ENCODE data around the gene NRK.
"Not testable (repeated sequence)": the region's sequence is repeated elsewhere in the genome, so short reads cannot be mapped to it uniquely, and the experiment has no call there.

The NRK gene, protein sequence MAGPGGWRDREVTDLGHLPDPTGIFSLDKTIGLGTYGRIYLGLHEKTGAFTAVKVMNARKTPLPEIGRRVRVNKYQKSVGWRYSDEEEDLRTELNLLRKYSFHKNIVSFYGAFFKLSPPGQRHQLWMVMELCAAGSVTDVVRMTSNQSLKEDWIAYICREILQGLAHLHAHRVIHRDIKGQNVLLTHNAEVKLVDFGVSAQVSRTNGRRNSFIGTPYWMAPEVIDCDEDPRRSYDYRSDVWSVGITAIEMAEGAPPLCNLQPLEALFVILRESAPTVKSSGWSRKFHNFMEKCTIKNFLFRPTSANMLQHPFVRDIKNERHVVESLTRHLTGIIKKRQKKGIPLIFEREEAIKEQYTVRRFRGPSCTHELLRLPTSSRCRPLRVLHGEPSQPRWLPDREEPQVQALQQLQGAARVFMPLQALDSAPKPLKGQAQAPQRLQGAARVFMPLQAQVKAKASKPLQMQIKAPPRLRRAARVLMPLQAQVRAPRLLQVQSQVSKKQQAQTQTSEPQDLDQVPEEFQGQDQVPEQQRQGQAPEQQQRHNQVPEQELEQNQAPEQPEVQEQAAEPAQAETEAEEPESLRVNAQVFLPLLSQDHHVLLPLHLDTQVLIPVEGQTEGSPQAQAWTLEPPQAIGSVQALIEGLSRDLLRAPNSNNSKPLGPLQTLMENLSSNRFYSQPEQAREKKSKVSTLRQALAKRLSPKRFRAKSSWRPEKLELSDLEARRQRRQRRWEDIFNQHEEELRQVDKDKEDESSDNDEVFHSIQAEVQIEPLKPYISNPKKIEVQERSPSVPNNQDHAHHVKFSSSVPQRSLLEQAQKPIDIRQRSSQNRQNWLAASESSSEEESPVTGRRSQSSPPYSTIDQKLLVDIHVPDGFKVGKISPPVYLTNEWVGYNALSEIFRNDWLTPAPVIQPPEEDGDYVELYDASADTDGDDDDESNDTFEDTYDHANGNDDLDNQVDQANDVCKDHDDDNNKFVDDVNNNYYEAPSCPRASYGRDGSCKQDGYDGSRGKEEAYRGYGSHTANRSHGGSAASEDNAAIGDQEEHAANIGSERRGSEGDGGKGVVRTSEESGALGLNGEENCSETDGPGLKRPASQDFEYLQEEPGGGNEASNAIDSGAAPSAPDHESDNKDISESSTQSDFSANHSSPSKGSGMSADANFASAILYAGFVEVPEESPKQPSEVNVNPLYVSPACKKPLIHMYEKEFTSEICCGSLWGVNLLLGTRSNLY (N-terminal part only)

GRCh38 chrX:105822138-105823091, at the start of gene NRK:
TSS of gene NRK (plus strand) at chrX:105822539. CDS start at chrX:105822846, 307 bp downstream.
- in situ Hi-C loops (cut with MboI; ENCODE audit: low sequenced_read_pairs) = no loop called here

GRCh38 chrX:105773801-105774200, 48.5 kb upstream of the NRK start:
- in situ Hi-C loops (cut with MboI; ENCODE audit: low sequenced_read_pairs) = no loop called here

DNA sequence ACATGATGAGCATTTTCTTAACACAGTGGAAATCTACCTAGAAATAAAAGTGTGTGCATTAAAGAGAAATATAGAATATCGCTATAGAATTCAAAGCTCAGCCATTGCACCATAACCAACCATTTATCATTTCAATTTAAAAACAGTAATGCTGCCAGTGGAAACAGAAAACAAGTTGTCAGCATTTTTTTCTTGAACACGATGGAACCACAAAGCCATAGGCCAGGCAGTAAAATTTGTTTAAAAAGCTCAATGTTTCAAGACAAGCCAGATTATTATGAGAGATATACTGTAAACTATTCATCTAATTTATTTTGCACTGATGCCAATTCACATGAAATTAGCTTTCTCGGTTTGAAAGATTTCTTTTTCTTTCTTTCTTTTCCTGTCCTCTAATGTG, 46.7 kb upstream of the NRK start:
- in situ Hi-C loops (cut with MboI; ENCODE audit: low sequenced_read_pairs) = no loop called here

DNA sequence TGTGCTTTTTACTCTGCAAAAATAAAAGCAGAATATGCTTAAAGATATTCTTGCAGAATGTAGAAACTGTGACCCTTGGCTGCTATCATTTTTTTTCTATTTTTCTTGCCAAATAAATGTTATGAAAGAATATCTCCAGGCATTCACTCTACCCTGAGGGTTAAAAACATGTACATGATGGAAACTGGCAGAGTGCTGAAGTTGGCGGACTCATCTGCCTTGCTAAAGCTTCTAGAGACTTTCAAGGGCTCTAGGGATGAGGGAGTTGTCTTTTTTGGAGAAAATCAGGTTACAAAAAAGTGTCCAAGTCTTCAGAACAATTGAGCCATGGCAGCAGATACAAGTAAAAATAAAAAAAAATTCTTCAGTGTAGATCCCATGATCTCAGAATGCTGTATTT, 40.5 kb upstream of the NRK start:
- in situ Hi-C loops (cut with MboI; ENCODE audit: low sequenced_read_pairs) = no loop called here

DNA sequence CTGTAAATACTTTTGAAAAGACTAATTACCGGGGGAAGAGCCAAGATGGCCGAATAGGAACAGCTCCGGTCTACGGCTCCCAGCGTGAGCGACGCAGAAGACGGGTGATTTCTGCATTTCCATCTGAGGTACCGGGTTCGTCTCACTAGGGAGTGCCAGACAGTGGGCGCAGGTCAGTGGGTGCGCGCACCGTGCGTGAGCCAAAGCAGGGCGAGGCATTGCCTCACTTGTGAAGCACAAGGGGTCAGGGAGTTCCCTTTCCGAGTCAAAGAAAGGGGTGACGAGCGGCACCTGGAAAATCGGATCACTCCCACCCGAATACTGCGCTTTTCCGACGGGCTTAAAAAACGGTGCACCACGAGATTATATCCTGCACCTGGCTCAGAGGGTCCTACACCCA, 25.5 kb upstream of the NRK start:
- in situ Hi-C loops (cut with MboI; ENCODE audit: low sequenced_read_pairs) = not testable (repeated sequence)

DNA sequence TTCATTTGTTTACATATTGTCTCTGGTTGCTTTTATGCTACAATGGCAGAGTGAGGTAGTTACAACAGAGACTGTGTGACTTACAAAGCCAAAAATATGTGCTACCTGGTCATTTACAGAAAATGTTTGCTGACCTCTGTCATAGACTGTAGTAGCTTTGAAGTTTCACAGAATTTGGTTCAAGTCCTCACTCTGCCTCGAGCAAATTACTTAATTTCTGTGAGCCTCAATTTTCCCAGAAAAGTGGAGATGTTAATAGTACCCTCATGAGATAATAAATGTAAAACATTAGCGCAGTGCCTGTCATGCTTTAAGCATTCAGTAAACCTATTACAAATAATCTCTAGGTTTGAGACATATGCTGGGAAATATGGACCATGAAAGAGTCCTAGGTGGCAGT, 18.4 kb upstream of the NRK start:
- in situ Hi-C loops (cut with MboI; ENCODE audit: low sequenced_read_pairs) = no loop called here

GRCh38 chrX:105805655-105806054, 16.7 kb upstream of the NRK start:
- in situ Hi-C loops (cut with MboI; ENCODE audit: low sequenced_read_pairs) = not testable (repeated sequence)

DNA sequence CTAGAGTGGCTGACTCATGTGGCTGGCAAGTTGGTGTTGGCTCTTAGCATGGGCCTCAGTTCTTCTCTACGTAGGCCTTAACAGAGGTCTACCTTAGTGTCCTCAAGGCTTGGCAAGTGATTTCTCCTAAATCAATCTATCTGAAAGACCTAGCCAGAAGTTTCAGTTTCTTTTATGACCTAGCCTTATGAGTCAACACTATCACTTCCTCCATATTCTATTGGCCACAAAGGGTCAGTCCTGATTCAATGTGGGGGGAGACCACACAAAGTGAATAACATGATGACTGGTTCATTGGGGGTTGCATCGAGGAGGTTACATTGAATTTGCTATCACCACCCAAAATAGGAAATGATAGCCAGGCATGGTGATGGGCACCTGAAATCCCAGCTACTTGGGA, 5.8 kb upstream of the NRK start:
- in situ Hi-C loops (cut with MboI; ENCODE audit: low sequenced_read_pairs) = no loop called here

GRCh38 chrX:105820247-105820646, 2.1 kb upstream of the NRK start:
- in situ Hi-C loops (cut with MboI; ENCODE audit: low sequenced_read_pairs) = no loop called here

DNA sequence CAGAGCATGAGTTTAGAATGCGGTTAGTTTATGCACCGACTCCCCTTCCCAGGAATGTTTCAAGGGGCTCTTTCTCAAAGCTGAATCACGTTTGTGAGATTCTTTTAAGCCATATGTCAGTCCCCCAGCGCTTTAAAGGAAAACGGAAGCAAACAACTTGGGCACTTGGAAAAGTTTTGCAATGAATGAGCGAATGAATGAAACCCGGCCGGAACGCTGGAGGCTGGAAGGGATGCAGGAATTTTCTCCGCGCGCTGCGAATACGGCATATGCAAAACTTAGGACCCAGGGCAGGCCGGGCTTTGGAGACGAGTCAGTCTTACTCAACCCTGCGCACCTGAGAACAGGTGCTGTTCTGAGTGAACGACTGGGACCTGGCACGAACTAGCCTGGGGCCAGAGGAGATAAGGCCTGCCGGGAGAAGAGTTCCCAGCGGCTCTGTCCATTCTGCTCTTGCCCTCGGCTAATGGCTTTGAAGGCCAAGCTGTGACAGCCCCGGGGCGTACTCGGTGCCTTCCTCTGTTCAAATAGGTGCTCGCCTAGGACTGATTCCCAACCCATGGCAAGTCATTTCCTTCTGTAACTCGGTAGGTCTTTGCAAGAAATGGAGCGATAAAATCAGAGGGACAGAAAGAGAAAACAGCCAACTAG, 743 bp upstream of the NRK start:
- in situ Hi-C loops (cut with MboI; ENCODE audit: low sequenced_read_pairs) = no loop called here

GRCh38 chrX:105823092-105823455, 735 bp downstream of the NRK start:
- in situ Hi-C loops (cut with MboI; ENCODE audit: low sequenced_read_pairs) = no loop called here

DNA sequence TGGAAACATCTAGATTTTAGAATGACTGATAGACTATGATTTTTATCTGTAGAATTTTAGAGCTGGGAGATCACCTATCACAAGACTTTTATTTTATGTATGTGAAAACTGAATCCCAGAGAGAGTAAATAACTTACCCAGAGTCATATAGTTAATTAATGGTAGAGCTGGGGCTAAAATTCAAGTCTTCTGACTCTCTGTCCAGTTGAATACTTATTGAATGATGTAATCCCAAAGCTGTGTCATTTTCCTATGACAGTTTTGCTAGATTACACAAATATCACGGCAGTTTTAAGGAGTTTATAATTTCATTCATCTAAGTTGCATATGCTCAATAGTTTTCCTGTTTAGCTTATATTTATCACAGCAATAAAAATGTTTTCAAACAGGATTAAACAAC, 6.7 kb downstream of the NRK start:
- in situ Hi-C loops (cut with MboI; ENCODE audit: low sequenced_read_pairs) = no loop called here

DNA sequence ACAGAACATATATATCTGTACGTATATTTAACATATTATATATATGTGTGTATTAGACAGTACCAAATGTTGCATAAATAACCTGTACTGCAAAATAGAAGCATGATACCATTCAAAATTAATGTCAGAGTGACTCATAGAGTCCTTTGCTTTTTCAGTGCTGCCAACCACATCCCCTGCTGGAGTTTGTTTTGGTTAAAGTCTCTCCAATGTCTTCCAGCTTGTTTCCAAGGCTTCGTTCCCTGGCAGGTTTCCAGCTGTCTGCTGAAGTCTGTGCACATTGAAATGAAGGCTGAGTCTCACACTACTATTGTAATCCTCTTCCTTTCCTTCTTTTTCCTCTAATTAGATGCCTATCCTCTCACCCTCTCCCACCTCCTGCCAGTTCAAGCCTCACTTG, 14.9 kb downstream of the NRK start:
- in situ Hi-C loops (cut with MboI; ENCODE audit: low sequenced_read_pairs) = no loop called here

DNA sequence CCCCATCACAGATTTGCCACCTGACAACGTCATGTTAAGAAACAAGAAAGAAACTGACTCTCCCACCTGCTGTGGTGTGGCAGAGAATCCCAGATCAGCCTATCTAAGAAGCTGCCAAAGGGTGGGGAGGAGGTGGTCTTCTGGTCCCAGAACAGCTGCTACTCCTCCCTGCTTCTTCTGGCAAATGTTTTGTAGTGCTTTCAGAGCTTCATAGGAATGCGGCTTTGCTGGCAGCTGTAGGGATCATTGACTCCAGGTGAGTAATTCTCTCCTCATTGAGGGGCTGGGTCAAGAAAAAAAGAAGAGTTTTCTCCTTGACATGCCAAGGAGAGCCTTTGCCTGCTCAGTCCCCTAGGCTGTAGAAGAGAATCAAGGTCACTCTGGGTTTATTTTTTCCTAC, 23.3 kb downstream of the NRK start:
- in situ Hi-C loops (cut with MboI; ENCODE audit: low sequenced_read_pairs) = no loop called here

DNA sequence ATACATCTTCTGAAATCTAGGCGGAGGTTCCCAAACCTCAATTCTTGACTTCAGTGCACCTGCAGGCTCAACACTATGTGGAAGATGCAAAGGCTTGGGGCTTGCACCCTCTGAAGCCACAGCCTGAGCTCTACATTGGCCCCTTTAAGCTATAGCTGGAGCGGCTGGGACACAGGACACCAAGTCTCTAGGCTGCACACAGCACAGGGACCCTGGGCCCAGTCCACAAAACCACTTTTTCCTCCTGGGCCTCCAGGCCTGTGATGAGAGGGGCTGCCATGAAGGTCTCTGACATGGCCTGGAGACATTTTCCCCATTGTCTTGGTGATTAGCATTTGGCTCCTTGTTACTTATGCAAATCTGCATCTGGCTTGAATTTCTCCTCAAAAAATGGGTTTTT, 27.8 kb downstream of the NRK start:
- in situ Hi-C loops (cut with MboI; ENCODE audit: low sequenced_read_pairs) = not testable (repeated sequence)

DNA sequence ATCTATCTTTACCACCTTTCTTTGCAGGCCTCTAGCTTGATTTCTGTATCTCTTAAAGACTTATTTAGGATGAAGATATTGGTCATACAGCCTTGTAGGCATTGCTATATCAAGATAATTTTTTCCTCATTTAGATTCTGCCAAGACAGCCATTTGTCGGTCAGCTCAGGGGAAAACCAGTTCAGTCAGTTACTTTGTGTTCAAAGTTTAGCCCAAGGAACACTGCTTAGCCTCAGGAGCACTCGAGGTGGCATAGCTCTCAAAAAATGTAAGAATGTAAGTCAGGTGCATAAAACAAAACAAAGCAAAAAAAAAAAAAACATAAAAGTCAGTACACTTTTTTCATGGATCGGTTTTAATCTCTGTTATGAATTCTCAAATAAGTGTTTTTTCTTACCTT, 43.4 kb downstream of the NRK start:
- in situ Hi-C loops (cut with MboI; ENCODE audit: low sequenced_read_pairs) = no loop called here

GRCh38 chrX:105869701-105870100, 47.4 kb downstream of the NRK start:
- in situ Hi-C loops (cut with MboI; ENCODE audit: low sequenced_read_pairs) = no loop called here

DNA sequence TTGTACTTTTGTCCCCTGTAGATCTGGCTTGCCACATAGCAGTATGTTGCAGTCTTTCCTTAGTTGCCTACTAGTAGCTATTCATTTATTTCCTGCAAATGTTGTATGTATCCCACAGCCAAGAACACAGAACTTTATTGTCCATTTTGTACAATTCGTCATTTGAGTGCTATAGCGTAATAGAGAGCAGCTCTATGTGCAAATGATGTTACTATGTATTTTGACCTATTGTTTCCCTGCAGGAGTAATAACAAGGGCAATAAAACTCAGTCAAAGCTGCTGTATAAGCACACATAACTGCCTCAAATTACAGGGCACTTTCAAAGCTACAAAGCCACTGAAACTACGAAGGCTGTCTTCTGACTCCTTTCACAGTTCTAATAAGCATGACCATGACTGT, 48.1 kb downstream of the NRK start:
- in situ Hi-C loops (cut with MboI; ENCODE audit: low sequenced_read_pairs) = no loop called here

DNA sequence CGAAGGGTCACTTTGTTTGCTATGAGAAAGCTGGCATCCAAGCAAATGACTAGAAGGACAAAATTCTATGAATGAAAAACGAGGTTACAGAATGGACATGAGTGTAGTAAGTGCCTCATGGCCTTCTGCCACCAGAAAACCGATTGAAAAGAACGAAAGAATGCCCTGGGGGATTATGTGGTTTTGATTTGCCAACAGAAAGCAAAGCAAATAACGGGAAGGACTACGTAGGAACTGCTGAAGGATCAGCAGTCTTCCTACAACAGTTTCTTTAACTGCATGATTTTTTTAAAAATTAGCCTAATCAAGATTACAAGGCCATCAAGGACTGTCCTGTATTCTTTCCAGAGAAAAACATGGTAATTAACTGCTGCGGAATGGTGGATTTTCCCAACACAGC, 50.6 kb downstream of the NRK start:
- in situ Hi-C loops (cut with MboI; ENCODE audit: low sequenced_read_pairs) = no loop called here

DNA sequence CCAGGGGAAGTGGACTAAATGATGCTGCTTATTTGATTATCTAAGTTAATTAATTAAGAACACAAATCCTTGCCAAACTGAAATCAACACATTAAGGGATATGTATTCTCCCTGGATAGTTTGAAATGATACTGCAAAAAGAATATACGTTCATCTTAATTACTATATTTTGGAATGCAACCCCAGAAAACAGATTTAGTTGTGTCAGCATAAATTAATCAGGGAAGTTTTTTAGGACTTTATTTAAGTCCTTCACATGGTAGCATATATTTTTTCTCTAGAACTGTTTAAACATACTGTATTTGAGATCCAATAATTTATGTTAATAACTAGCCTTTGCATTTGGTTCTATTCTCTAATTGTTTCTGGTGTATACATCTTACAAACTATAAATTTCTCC, 52.5 kb downstream of the NRK start:
- in situ Hi-C loops (cut with MboI; ENCODE audit: low sequenced_read_pairs) = no loop called here
